ENCODE data around the gene LMLN. TPM values are rescaled to one million over a fixed set of nuclear protein-coding genes. Genes with fewer than 3 reads are reported as not detected.
"Not testable (repeated sequence)": the region's sequence is repeated elsewhere in the genome, so short reads cannot be mapped to it uniquely, and the experiment has no call there.

The LMLN gene
- total RNA-seq, 3 donors from 2014 or later: 3.9 to 12.0 (median 5.0) TPM

GRCh38 chr3:197961582-197961945 lies 1.5 kb downstream of the LMLN start:
- Histone ChIP-seq H3K36me3 (no peaks in the 10 kb centered on the region), H3K27me3 (no peaks in the 10 kb centered on the region), H3K9me3 (no peaks in the 10 kb centered on the region), H3K27ac (peak overlapping the region in 1 of 2 donors; percentile 84), H3K4me3 (peak overlapping the region in 1 of 3 donors; percentile 93), H3K4me1 (peaks cover 0 to 9% of the 10 kb centered on the region in 2 donors)
- TF ChIP-seq POLR2A (IDR thresholded peaks at IDR 0.05): no peak
- no peak for TF ChIP-seq POLR2AphosphoS5 (IDR thresholded peaks at IDR 0.05)
- no peak for TF ChIP-seq CTCF (IDR thresholded peaks at IDR 0.05)
- intact Hi-C loops (cut with DNase I; ENCODE audit: low total_unique reads): no loop called here
- DNase-seq (ENCODE audit: low spot score in 2 of 2): no peak

GRCh38 chr3:197963019-197963637 lies 3.1 kb downstream of the LMLN start:
- Histone ChIP-seq H3K9me3 (no peaks in the 10 kb centered on the region), H3K36me3 (no peaks in the 10 kb centered on the region), H3K27ac (no peak overlapping the region), H3K4me1 (peaks cover 0 to 9% of the 10 kb centered on the region in 2 donors), H3K4me3 (no peak overlapping the region), H3K27me3 (no peaks in the 10 kb centered on the region)
- intact Hi-C loops (cut with DNase I; ENCODE audit: low total_unique reads): no loop called here
- DNase-seq (ENCODE audit: low spot score in 2 of 2): no peak
- TF ChIP-seq POLR2A (IDR thresholded peaks at IDR 0.05) (no peak), CTCF (IDR thresholded peaks at IDR 0.05) (no peak), POLR2AphosphoS5 (IDR thresholded peaks at IDR 0.05) (no peak)

- H3K9me3 ChIP-seq; H3K36me3 ChIP-seq; intact Hi-C loops (cut with DNase I; ENCODE audit: low total_unique reads); H3K4me3 ChIP-seq; DNase-seq (ENCODE audit: low spot score in 2 of 2); H3K4me1 ChIP-seq; H3K27ac ChIP-seq; H3K27me3 ChIP-seq: not testable (repeated sequence)
Observed at GRCh38 chr3:197967337-197967989, 7.4 kb downstream of the LMLN start.

- H3K27ac ChIP-seq: no peak overlapping the region
- H3K4me1 ChIP-seq: no peaks in the 10 kb centered on the region
- H3K36me3 ChIP-seq: no peaks in the 10 kb centered on the region
- no peaks in the 10 kb centered on the region for H3K9me3 ChIP-seq
- intact Hi-C loops (cut with DNase I; ENCODE audit: low total_unique reads): no loop called here
- no peak for DNase-seq (ENCODE audit: low spot score in 2 of 2)
- H3K27me3 ChIP-seq: no peaks in the 10 kb centered on the region
- H3K4me3 ChIP-seq: no peak overlapping the region
- TF ChIP-seq POLR2AphosphoS5 (IDR thresholded peaks at IDR 0.05) (no peak), CTCF (IDR thresholded peaks at IDR 0.05) (no peak), POLR2A (IDR thresholded peaks at IDR 0.05) (no peak)
Observed at GRCh38 chr3:197970588-197970987, 10.6 kb downstream of the LMLN start.

- H3K36me3 ChIP-seq: no peaks in the 10 kb centered on the region
- intact Hi-C loops (cut with DNase I; ENCODE audit: low total_unique reads): no loop called here
Observed at GRCh38 chr3:197974016-197974415, 14.0 kb downstream of the LMLN start.

More at GRCh38 chr3:197974016-197974415, 14.0 kb downstream of the LMLN start:
- Histone ChIP-seq H3K27ac (no peak overlapping the region), H3K4me1 (no peaks in the 10 kb centered on the region), H3K27me3 (no peaks in the 10 kb centered on the region), H3K4me3 (no peak overlapping the region), H3K9me3 (no peaks in the 10 kb centered on the region)
- DNase-seq (ENCODE audit: low spot score in 2 of 2): no peak
- TF ChIP-seq POLR2AphosphoS5 (IDR thresholded peaks at IDR 0.05) (no peak), POLR2A (IDR thresholded peaks at IDR 0.05) (no peak), CTCF (IDR thresholded peaks at IDR 0.05) (no peak)

All from breast epithelium (tissue), 4 donors.